ENCODE data around the gene SRPRB. TPM values are rescaled to one million over a fixed set of nuclear protein-coding genes. Genes with fewer than 3 reads are reported as not detected.

Gene SRPRB, protein sequence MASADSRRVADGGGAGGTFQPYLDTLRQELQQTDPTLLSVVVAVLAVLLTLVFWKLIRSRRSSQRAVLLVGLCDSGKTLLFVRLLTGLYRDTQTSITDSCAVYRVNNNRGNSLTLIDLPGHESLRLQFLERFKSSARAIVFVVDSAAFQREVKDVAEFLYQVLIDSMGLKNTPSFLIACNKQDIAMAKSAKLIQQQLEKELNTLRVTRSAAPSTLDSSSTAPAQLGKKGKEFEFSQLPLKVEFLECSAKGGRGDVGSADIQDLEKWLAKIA
- total RNA-seq = 23.8 TPM
- 10 to 100 TPM; 35.6 to 57.2 (median 42.4) TPM for polyA plus RNA-seq

GRCh38 chr3:133805702-133806475 lies at the start of gene SRPRB:
SRPRB (plus strand) TSS chr3:133805815; CDS start chr3:133805849, 34 bp downstream.
- H3K36me3 ChIP-seq (ENCODE audit: control insufficient read depth, insufficient read depth, low read length) = peaks cover 31% of the 10 kb centered on the region
- Mint-ChIP-seq H3K4me1 (peaks cover 16 to 48% (median 33%) of the 10 kb centered on the region in 4 donors), H3K27me3 (peaks cover 23% of the 10 kb centered on the region), H3K9me3 (no peaks in the 10 kb centered on the region), H3K36me3 (peaks cover 15% of the 10 kb centered on the region), H3K27ac (peak within 1 kb of the TSS; percentile 93 to 97 (median 96)), H3K4me3 (peak within 1 kb of the TSS; percentile 92 to 99 (median 96))
- H3K9me3 ChIP-seq (ENCODE audit: control insufficient read depth in 2 of 2, low read length in 2 of 2) = no peaks in the 10 kb centered on the region
- no peaks in the 10 kb centered on the region for H3K27me3 ChIP-seq (ENCODE audit: control insufficient read depth, insufficient read depth, low read length)
- DNase-seq = peak; percentile 95 to 98 (median 96)
- peak within 1 kb of the TSS; percentile 80 for H3K4me3 ChIP-seq (ENCODE audit: low read depth, low read length)
- H3K27ac ChIP-seq (ENCODE audit: insufficient read depth, low read length, poor library complexity, severe bottlenecking) = peak within 1 kb of the TSS; percentile 81
- ATAC-seq (ENCODE audit: low read depth in 2 of 2) = peak; percentile 97 to 99
- H3K4me1 ChIP-seq (ENCODE audit: control insufficient read depth, insufficient read depth, low read length, poor library complexity, severe bottlenecking) = peaks cover 8% of the 10 kb centered on the region

DNA sequence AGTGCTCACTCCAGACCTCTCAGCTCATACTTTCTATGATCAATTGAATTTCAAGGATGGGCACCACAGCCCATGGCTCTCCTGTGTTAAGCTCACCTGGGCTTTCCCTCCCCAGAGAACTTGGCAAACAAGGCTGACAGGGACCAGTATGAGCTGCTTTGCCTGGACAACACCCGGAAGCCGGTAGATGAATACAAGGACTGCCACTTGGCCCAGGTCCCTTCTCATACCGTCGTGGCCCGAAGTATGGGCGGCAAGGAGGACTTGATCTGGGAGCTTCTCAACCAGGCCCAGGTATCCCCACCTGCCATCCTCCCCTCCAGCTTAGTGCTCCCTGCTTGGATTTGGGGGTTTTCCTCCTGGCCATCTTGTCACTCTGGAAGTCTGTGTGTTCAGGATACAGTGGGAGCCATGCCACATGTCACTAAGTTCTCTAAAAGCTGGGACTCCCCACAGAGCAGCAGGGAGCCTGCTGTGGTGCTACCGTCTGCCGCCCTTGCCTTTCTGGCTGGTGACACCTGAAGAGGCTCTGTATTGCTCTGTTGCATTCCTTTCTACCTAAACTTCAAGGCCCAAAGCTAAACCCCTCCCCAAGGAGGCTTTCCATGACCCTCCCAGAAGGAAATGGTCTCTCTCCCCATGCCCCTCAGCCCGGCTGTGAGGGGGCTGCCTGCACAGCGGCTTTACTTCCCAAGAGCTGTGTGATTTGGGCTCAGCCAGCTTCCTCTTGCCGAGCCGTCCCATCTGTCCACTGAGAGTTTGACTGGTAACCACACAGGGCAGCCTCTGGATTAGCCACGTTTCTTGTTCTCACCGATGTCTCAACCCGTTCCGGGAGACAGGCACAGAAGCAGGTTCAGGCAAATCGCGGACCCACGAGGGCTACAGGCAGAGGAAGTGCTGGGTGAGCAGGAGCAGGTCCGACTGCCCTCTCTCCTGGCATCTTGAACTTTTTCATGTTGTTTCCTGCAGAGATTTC lies 48.6 kb upstream of the SRPRB start:
- H3K4me1 Mint-ChIP-seq = no peaks in the 10 kb centered on the region
- H3K36me3 Mint-ChIP-seq = no peaks in the 10 kb centered on the region
- H3K9me3 Mint-ChIP-seq = no peaks in the 10 kb centered on the region
- H3K4me1 ChIP-seq (ENCODE audit: control insufficient read depth, insufficient read depth, low read length, poor library complexity, severe bottlenecking) = no peaks in the 10 kb centered on the region
- peaks cover 28% of the 10 kb centered on the region for H3K27me3 Mint-ChIP-seq
- DNase-seq (no peak), ATAC-seq (ENCODE audit: low read depth in 2 of 2) (no peak)
- H3K27me3 ChIP-seq (ENCODE audit: control insufficient read depth, insufficient read depth, low read length) = peaks cover 8% of the 10 kb centered on the region
- H3K27ac ChIP-seq (ENCODE audit: insufficient read depth, low read length, poor library complexity, severe bottlenecking) = no peak overlapping the region
- H3K27ac Mint-ChIP-seq = no peak overlapping the region
- no peak overlapping the region for H3K4me3 Mint-ChIP-seq
- H3K9me3 ChIP-seq (ENCODE audit: control insufficient read depth in 2 of 2, low read length in 2 of 2) = no peaks in the 10 kb centered on the region
- H3K36me3 ChIP-seq (ENCODE audit: control insufficient read depth, insufficient read depth, low read length) = no peaks in the 10 kb centered on the region
- no peak overlapping the region for H3K4me3 ChIP-seq (ENCODE audit: low read depth, low read length)

DNA sequence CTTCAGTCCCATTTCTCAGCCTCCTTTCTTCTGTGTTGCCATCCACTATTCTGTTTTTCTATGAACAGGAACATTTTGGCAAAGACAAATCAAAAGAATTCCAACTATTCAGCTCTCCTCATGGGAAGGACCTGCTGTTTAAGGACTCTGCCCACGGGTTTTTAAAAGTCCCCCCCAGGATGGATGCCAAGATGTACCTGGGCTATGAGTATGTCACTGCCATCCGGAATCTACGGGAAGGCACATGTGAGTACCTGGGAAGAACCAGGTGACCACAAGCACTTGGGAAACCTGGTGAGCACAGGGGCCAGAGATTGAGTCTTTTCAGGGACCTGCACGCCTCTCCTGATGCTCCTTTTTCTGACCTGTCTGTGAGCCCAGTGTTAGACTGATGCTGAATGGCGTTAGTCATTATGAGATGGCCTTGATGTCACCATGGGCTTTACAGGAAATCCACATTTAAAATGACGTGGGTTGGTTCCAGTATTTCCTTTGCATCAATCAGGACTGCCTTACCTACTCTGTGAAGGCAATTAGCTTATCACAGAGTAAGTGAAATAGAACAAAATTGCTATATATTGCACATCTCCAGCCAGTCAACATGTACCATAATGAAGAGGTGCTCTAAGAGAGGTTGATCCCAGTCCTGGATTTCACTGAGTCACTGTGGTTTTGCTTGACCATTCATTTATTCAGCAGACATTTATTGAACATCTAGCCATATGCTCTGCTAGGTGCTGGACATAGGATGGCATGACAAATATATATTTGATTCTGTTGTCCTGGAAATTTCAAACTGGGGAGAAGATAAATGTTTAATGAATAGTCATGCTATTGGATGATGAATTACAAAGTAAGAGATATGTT lies 47.7 kb upstream of the SRPRB start:
- Mint-ChIP-seq H3K4me3 (no peak overlapping the region), H3K36me3 (no peaks in the 10 kb centered on the region), H3K9me3 (no peaks in the 10 kb centered on the region), H3K27me3 (peaks cover 28% of the 10 kb centered on the region), H3K27ac (no peak overlapping the region), H3K4me1 (no peaks in the 10 kb centered on the region)
- Histone ChIP-seq H3K36me3 (ENCODE audit: control insufficient read depth, insufficient read depth, low read length) (no peaks in the 10 kb centered on the region), H3K4me1 (ENCODE audit: control insufficient read depth, insufficient read depth, low read length, poor library complexity, severe bottlenecking) (no peaks in the 10 kb centered on the region), H3K9me3 (ENCODE audit: control insufficient read depth in 2 of 2, low read length in 2 of 2) (no peaks in the 10 kb centered on the region), H3K27me3 (ENCODE audit: control insufficient read depth, insufficient read depth, low read length) (peaks cover 10% of the 10 kb centered on the region), H3K27ac (ENCODE audit: insufficient read depth, low read length, poor library complexity, severe bottlenecking) (no peak overlapping the region), H3K4me3 (ENCODE audit: low read depth, low read length) (no peak overlapping the region)
- ATAC-seq (ENCODE audit: low read depth in 2 of 2) (no peak), DNase-seq (no peak)

DNA sequence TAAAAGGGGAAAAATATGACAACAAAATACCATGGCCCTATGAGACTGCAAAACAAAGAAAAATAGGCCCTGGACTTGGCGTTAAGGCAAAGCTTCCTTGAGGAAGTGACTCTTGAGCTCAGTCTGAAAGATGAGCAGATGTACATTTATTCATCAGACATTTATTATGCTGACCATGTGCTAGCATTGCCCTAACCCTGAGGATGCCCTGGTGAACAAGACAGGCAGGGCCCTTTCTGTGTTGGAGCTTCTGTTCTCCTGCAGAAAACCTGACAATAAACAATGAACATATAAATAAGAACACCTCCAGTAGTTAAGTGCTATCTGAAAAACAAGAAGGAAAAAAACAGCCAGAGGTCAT lies 47.1 kb upstream of the SRPRB start:
- Histone ChIP-seq H3K36me3 (ENCODE audit: control insufficient read depth, insufficient read depth, low read length) (no peaks in the 10 kb centered on the region), H3K27me3 (ENCODE audit: control insufficient read depth, insufficient read depth, low read length) (peaks cover 10% of the 10 kb centered on the region), H3K9me3 (ENCODE audit: control insufficient read depth in 2 of 2, low read length in 2 of 2) (no peaks in the 10 kb centered on the region), H3K27ac (ENCODE audit: insufficient read depth, low read length, poor library complexity, severe bottlenecking) (no peak overlapping the region), H3K4me1 (ENCODE audit: control insufficient read depth, insufficient read depth, low read length, poor library complexity, severe bottlenecking) (no peaks in the 10 kb centered on the region), H3K4me3 (ENCODE audit: low read depth, low read length) (no peak overlapping the region)
- H3K9me3 Mint-ChIP-seq = no peaks in the 10 kb centered on the region
- no peak overlapping the region for H3K4me3 Mint-ChIP-seq
- DNase-seq (no peak), ATAC-seq (ENCODE audit: low read depth in 2 of 2) (no peak)
- peaks cover 32% of the 10 kb centered on the region for H3K27me3 Mint-ChIP-seq
- H3K27ac Mint-ChIP-seq = no peak overlapping the region
- no peaks in the 10 kb centered on the region for H3K36me3 Mint-ChIP-seq
- no peaks in the 10 kb centered on the region for H3K4me1 Mint-ChIP-seq

GRCh38 chr3:133758964-133759739 lies 46.5 kb upstream of the SRPRB start:
- no peaks in the 10 kb centered on the region for H3K36me3 Mint-ChIP-seq
- H3K4me3 Mint-ChIP-seq = no peak overlapping the region
- H3K9me3 Mint-ChIP-seq = no peaks in the 10 kb centered on the region

GRCh38 chr3:133759740-133760305 lies 45.8 kb upstream of the SRPRB start:
- Histone ChIP-seq H3K9me3 (ENCODE audit: control insufficient read depth in 2 of 2, low read length in 2 of 2) (no peaks in the 10 kb centered on the region), H3K4me3 (ENCODE audit: low read depth, low read length) (no peak overlapping the region), H3K36me3 (ENCODE audit: control insufficient read depth, insufficient read depth, low read length) (no peaks in the 10 kb centered on the region), H3K4me1 (ENCODE audit: control insufficient read depth, insufficient read depth, low read length, poor library complexity, severe bottlenecking) (no peaks in the 10 kb centered on the region), H3K27me3 (ENCODE audit: control insufficient read depth, insufficient read depth, low read length) (peaks cover 10% of the 10 kb centered on the region), H3K27ac (ENCODE audit: insufficient read depth, low read length, poor library complexity, severe bottlenecking) (no peak overlapping the region)
- ATAC-seq (ENCODE audit: low read depth in 2 of 2) = no peak
- Mint-ChIP-seq H3K27me3 (peaks cover 39% of the 10 kb centered on the region), H3K4me3 (no peak overlapping the region), H3K27ac (no peak overlapping the region), H3K36me3 (no peaks in the 10 kb centered on the region), H3K4me1 (no peaks in the 10 kb centered on the region), H3K9me3 (no peaks in the 10 kb centered on the region)
- DNase-seq = no peak

More at GRCh38 chr3:133758964-133759739, 46.5 kb upstream of the SRPRB start:
- no peaks in the 10 kb centered on the region for H3K9me3 ChIP-seq (ENCODE audit: control insufficient read depth in 2 of 2, low read length in 2 of 2)
- peaks cover 10% of the 10 kb centered on the region for H3K27me3 ChIP-seq (ENCODE audit: control insufficient read depth, insufficient read depth, low read length)
- Mint-ChIP-seq H3K27me3 (peaks cover 35% of the 10 kb centered on the region), H3K27ac (no peak overlapping the region), H3K4me1 (no peaks in the 10 kb centered on the region)
- H3K36me3 ChIP-seq (ENCODE audit: control insufficient read depth, insufficient read depth, low read length) = no peaks in the 10 kb centered on the region
- H3K4me1 ChIP-seq (ENCODE audit: control insufficient read depth, insufficient read depth, low read length, poor library complexity, severe bottlenecking) = no peaks in the 10 kb centered on the region
- no peak overlapping the region for H3K27ac ChIP-seq (ENCODE audit: insufficient read depth, low read length, poor library complexity, severe bottlenecking)
- ATAC-seq (ENCODE audit: low read depth in 2 of 2) = no peak
- no peak for DNase-seq
- no peak overlapping the region for H3K4me3 ChIP-seq (ENCODE audit: low read depth, low read length)

Data from CD4-positive, CD25-positive, alpha-beta regulatory T cell (primary cell).